ENCODE data around the gene C12orf43. TPM values are rescaled to one million over a fixed set of nuclear protein-coding genes. Genes with fewer than 3 reads are reported as not detected.

C12orf43 gene
- total RNA-seq, 4 donors from 2014 or later: 7.0 to 32.2 (median 18.0) TPM

DNA sequence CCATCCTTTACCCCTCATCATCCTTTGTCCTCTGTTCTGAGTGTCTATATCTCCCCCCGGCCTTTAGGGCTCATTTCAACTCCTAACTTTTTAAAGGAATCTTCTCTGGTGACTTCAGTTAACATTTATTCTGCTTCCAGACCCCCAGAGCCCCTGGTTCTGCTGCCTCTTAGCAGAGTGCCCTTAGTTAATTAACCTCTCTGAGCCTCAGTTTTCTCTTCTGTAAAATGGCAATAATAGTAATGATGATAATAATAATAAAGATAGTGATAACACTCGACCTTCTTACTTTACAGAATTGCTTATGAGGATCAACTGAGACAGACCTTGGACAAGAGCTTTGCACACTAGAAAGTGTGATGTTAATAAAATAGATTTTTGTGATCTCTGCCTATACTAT, 6.4 kb upstream of the C12orf43 start:
- in situ Hi-C loops (cut with MboI; ENCODE audit: low pct_ligation_motif_present in 1 of 4, low pct_unique_long_range_greater_than_20kb in 1 of 4, low sequenced_read_pairs in 3 of 4) (no loop called here), intact Hi-C loops (cut with DNase I; ENCODE audit: low total_unique reads) (no loop called here)
- H3K36me3 ChIP-seq: no peaks in the 10 kb centered on the region
- TF ChIP-seq POLR2AphosphoS5 (IDR thresholded peaks at IDR 0.05) (no peak), POLR2A (IDR thresholded peaks at IDR 0.05) (no peak), EP300 (IDR thresholded peaks at IDR 0.05; ENCODE audit: low read depth) (no peak)
- TF ChIP-seq, protein P1, sequence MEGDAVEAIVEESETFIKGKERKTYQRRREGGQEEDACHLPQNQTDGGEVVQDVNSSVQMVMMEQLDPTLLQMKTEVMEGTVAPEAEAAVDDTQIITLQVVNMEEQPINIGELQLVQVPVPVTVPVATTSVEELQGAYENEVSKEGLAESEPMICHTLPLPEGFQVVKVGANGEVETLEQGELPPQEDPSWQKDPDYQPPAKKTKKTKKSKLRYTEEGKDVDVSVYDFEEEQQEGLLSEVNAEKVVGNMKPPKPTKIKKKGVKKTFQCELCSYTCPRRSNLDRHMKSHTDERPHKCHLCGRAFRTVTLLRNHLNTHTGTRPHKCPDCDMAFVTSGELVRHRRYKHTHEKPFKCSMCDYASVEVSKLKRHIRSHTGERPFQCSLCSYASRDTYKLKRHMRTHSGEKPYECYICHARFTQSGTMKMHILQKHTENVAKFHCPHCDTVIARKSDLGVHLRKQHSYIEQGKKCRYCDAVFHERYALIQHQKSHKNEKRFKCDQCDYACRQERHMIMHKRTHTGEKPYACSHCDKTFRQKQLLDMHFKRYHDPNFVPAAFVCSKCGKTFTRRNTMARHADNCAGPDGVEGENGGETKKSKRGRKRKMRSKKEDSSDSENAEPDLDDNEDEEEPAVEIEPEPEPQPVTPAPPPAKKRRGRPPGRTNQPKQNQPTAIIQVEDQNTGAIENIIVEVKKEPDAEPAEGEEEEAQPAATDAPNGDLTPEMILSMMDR (IDR thresholded peaks at IDR 0.05): no peak
- no peak overlapping the region for H3K27ac ChIP-seq
- no peak overlapping the region for H3K4me3 ChIP-seq
- H3K9me3 ChIP-seq: no peaks in the 10 kb centered on the region
- WGBS, 2 donors (ENCODE audit: low coverage in 1 of 2): 74 to 77% methylated on average over 2 of the region's 2 CpGs
- no peak for DNase-seq
- H3K4me1 ChIP-seq: peaks cover 0 to 16% (median 10%) of the 10 kb centered on the region in 4 donors
- H3K27me3 ChIP-seq: no peaks in the 10 kb centered on the region

DNA sequence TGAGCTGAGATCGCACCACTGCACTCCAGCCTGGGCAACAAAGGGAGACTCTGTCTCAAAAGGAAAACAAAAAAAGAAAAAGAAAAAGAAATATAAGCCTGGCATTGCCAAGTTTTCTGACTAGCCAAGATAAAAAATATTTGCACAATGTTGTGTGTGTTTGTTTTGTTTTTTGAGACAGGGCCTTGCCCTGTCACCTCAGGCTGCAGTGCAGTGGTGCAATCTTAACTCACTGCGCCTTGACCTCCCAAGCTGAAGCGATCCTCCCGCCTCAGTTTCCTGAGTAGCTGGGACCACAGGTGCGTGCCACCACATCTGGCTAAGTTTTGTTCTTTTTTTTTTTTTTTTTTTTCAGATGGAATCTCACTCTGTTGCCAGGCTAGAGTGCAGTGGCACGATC, 5.5 kb upstream of the C12orf43 start:
- in situ Hi-C loops (cut with MboI; ENCODE audit: low pct_ligation_motif_present in 1 of 4, low pct_unique_long_range_greater_than_20kb in 1 of 4, low sequenced_read_pairs in 3 of 4): no loop called here
- H3K36me3 ChIP-seq: no peaks in the 10 kb centered on the region
- intact Hi-C loops (cut with DNase I; ENCODE audit: low total_unique reads): no loop called here
- no peaks in the 10 kb centered on the region for H3K27me3 ChIP-seq
- H3K4me3 ChIP-seq: no peak overlapping the region
- TF ChIP-seq POLR2AphosphoS5 (IDR thresholded peaks at IDR 0.05) (no peak), POLR2A (IDR thresholded peaks at IDR 0.05) (no peak), EP300 (IDR thresholded peaks at IDR 0.05; ENCODE audit: low read depth) (no peak)
- TF ChIP-seq, protein P1 (IDR thresholded peaks at IDR 0.05): no peak
- peaks cover 0 to 15% (median 9%) of the 10 kb centered on the region in 4 donors for H3K4me1 ChIP-seq
- H3K9me3 ChIP-seq: no peaks in the 10 kb centered on the region
- WGBS, 2 donors (ENCODE audit: low coverage in 1 of 2): 91 to 96% methylated on average over 4 to 6 of the region's 6 CpGs
- DNase-seq: no peak
- H3K27ac ChIP-seq: no peak overlapping the region

DNA sequence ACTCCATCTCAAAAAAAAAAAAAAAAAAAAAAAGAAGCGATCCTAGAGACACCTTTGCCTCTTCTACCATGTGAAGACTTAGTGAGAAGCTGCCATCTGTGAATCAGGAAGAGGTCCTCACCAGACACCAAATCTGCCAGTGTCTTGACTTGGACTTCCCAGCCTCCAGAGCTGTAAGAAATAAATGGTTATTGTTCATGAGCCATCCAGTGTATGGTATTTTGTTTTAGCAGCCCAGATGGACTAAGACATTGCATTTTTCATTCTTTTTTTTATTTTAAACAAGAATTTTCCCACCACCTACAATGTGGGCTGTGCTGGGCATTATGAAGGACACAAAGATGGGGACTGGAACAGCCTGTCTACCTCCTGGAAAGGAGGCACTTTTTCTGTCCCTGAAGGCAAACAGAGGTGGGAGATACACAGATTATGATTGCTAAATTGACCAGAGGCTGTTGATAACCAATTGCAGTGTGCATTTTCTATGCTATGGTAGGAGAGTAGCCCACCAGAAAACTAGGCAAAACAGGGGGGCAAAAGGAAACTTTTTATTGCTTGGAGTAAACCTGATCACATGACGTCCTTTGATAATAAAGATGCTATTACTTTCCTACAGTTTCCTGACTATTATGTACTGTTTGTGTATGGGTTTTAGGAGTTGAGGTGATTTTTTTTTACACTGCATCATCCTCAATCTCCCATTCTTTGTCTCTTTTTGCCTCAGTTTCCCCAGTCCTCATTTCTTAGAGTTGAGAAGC, 2.8 kb upstream of the C12orf43 start:
- intact Hi-C loops (cut with DNase I; ENCODE audit: low total_unique reads) (no loop called here), in situ Hi-C loops (cut with MboI; ENCODE audit: low pct_ligation_motif_present in 1 of 4, low pct_unique_long_range_greater_than_20kb in 1 of 4, low sequenced_read_pairs in 3 of 4) (no loop called here)
- peaks cover 7 to 12% (median 9%) of the 10 kb centered on the region in 4 donors for H3K4me1 ChIP-seq
- H3K27ac ChIP-seq: no peak overlapping the region
- H3K4me3 ChIP-seq: no peak overlapping the region
- no peak for DNase-seq
- TF ChIP-seq, protein P1 (IDR thresholded peaks at IDR 0.05): no peak
- no peak for TF ChIP-seq POLR2A (IDR thresholded peaks at IDR 0.05)
- TF ChIP-seq POLR2AphosphoS5 (IDR thresholded peaks at IDR 0.05): no peak
- no peak for TF ChIP-seq EP300 (IDR thresholded peaks at IDR 0.05; ENCODE audit: low read depth)
- no peaks in the 10 kb centered on the region for H3K9me3 ChIP-seq
- 84 to 100% methylated on average over 1 to 2 of the region's 2 CpGs for WGBS, 2 donors (ENCODE audit: low coverage in 1 of 2)
- H3K27me3 ChIP-seq: no peaks in the 10 kb centered on the region
- H3K36me3 ChIP-seq: no peaks in the 10 kb centered on the region

DNA sequence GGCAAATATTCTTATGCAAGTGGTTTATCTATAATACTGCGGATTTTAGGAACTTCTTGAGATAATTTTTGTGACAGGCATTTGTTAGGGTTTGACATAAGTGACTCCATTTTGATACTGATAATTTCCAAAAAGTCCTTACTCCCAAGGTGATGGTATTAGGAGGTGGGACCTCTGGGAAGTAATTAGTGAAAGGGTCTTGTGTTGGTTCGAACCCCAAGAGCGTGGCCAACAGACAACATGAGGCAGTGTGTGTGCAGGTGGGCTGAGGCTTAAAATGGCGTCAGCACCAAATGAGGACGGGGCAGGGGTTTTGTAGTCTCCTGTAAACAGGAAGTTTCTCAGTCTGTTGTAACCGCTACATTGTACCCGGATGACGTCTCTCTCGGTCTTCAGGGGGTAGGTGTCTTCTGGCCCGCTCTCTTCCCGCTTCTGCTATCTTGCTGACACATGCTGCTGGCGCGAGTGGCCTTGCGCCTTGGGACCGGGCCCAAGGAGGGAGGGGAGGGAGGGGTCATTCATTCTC, 1.7 kb upstream of the C12orf43 start:
- WGBS, 2 donors (ENCODE audit: low coverage in 1 of 2): 89 to 92% methylated on average over 12 to 15 of the region's 15 CpGs
- Histone ChIP-seq H3K27me3 (no peaks in the 10 kb centered on the region), H3K4me1 (peaks cover 7 to 12% (median 9%) of the 10 kb centered on the region in 4 donors), H3K9me3 (no peaks in the 10 kb centered on the region), H3K36me3 (no peaks in the 10 kb centered on the region), H3K27ac (no peak overlapping the region), H3K4me3 (no peak overlapping the region)
- no peak for DNase-seq
- intact Hi-C loops (cut with DNase I; ENCODE audit: low total_unique reads) (no loop called here), in situ Hi-C loops (cut with MboI; ENCODE audit: low pct_ligation_motif_present in 1 of 4, low pct_unique_long_range_greater_than_20kb in 1 of 4, low sequenced_read_pairs in 3 of 4) (no loop called here)
- TF ChIP-seq EP300 (IDR thresholded peaks at IDR 0.05; ENCODE audit: low read depth) (no peak), POLR2A (IDR thresholded peaks at IDR 0.05) (no peak), POLR2AphosphoS5 (IDR thresholded peaks at IDR 0.05) (no peak)
- TF ChIP-seq, protein P1 (IDR thresholded peaks at IDR 0.05): no peak
